EH (cell line): Measurements from ENCODE around the gene PGAP2.
A peak's percentile ranks its signal among the peaks of the same experiment; 100 is the strongest.

ENCODE experiments used
- DNase-seq: peaks from one replicate; pipeline ENCODE4 v3.0.0-alpha.2; 2015; ENCODE audit warnings: low read depth

The PGAP2 gene

DNA sequence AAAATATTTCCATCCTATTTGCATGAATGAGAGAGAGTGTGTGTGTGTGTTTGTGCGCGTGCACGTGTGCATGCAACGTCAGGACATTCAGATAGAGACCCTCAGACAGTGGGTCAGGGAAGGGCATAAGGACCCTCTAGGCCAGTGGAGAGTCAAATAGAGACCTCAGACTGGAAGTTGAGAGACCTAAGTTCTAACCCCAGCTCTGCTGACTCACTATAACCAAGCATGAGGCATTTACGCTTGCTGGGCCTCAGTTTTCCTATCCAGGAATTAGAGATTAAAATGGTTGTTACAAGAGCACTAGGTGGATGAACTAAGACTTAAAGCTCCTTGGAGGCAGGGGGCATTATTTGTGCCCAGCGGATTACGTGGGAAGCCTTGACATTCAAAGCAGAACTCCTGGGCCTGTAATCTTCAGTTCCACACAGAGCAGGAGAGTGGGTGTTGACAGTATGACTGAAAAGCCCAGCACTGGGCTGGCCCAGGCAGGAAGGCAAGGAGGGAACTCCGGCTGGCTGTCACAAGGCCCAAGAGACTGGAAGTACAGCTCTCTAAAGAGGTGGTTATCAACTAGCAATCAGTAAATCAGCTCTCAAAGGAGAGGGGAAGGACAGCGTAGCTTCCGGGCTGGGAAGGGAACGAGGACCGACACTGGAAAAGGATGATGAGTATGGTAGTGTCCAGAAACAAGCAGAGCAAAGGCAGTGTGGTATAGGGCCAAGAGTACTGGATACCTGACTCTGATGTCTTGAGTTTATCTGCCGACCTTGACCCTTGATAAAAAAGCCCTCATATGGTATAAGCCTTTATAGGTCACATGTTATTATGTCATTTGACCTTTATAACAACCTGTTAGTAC lies 23.2 kb downstream of the PGAP2 start:
- DNase-seq: no peak

GRCh38 chr11:3832816-3833215 lies 24.5 kb downstream of the PGAP2 start:
- no peak for DNase-seq

DNA sequence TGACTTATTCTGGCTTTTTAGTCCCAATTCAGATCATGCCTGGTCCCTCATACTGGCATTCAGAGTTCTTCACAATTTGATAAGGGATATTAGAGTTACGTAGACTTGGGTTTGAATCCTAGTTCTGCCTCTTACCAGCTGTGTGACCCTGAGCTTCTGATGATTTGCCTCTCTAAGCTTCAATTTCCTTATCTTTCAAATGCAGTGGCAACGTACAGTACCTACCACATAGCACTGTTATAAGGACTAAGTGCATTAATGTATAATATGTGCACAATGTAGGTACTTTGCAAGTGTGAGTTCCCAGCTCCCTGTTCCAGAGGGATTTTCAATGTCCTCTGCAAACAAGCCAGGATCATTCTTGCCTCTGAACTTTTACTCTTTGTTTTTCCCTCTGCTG lies 25.1 kb downstream of the PGAP2 start:
- DNase-seq: no peak

DNA sequence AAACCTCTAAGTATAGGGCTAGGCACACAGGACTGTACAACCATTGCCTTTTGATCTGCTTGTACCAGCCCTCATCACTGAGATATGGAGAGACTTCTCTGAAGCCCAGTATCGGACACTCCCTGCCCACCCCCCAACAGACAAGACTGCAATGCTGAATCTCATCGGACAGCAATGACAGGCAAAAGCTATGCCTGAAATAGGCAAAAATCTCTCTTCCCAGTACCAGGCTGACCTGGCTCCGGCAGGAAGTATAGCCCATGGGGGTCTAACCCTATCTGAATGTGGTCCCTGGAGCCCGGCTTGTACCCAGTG lies 25.9 kb downstream of the PGAP2 start:
- no peak for DNase-seq

DNA sequence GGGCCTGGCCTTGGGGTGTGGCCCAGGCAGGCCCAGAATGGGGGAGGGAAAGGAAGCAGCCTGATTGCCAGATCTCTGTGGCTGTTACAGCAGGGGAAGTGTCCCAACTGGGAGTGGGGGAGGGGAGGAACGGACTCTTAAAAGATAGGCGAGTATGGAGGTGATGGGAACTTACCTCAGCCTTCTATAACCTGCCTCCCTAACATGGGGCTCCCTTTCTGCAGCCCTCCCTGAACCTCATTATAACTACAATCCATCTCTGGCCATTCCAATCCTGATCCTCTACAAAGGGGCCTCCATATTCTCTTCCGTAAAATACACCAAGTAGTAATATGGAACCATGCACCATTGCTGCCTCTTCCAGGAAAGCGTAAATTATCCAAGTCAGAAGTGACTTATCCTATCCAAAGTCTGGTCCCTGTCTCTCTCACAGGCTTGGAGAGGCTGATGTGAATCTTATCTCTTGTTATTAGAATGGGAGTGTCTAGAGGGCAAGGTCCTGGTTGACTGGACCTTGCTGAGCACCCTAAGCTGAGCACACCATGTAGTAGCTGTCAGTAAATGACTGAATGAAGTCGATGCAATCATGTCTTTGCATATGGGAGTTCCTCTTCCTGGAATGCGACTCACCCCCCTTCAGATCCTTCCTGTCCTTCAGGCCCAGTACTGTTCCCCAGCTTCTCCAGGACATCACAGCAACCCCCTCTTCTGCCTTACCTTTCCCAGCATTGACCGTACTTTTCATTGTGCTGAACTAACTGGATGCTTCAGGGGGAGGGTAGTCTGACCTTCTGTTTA lies 26.5 kb downstream of the PGAP2 start:
- peak; percentile 43 for DNase-seq

DNA sequence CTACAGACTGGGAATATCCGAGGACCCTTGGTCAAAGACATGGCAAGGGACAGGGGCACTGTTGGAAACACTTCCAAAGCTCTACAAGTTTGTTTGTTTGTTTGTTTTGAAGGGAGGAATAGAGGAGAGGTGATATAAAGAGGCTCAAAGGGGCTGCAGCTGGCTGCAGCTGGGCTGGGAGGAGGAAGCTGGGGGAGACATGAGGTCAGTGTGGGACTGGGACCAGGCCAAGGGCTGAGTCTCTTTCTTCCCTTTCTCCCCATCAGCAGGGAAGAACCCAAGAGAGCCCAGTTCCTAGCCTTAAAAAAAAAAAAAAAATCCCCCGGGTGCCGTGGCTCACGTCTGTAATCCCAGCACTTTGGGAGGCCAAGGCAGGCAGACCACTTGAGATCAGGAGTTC lies 27.4 kb downstream of the PGAP2 start:
- DNase-seq: no peak

DNA sequence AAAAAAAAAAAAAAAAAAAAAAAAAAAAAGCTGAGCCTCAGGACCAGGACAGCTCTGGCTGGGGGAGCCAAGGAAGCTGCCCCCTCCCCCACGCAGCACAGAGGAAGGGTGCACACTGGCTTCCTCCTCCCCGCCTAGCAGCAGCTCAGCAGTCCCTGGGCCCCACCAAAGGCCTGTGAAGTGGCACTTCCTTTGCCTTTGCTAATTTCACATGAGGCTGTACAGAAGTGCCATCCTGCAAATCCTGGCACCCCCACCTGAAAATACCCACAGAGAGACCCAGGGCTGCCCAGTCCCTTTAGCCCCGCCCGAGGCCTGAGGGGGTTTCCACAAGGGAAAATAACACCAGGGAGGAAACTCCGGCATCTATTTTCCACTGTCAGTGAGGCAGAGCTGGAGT lies 28.5 kb downstream of the PGAP2 start:
- no peak for DNase-seq

- peak; percentile 53 for DNase-seq
Observed at GRCh38 chr11:3837793-3838192, 29.4 kb downstream of the PGAP2 start.

- no peak for DNase-seq
Observed at GRCh38 chr11:3838504-3838903, 30.1 kb downstream of the PGAP2 start.

GRCh38 chr11:3840004-3840869 lies 31.9 kb downstream of the PGAP2 start:
- DNase-seq: no peak

- DNase-seq: peak; percentile 88
Observed at GRCh38 chr11:3840870-3841425, 32.6 kb downstream of the PGAP2 start, which contains the start of gene RHOG. RHOG (minus strand) TSS chr11:3840959; CDS start chr11:3828138, 12,821 bp downstream.

DNA sequence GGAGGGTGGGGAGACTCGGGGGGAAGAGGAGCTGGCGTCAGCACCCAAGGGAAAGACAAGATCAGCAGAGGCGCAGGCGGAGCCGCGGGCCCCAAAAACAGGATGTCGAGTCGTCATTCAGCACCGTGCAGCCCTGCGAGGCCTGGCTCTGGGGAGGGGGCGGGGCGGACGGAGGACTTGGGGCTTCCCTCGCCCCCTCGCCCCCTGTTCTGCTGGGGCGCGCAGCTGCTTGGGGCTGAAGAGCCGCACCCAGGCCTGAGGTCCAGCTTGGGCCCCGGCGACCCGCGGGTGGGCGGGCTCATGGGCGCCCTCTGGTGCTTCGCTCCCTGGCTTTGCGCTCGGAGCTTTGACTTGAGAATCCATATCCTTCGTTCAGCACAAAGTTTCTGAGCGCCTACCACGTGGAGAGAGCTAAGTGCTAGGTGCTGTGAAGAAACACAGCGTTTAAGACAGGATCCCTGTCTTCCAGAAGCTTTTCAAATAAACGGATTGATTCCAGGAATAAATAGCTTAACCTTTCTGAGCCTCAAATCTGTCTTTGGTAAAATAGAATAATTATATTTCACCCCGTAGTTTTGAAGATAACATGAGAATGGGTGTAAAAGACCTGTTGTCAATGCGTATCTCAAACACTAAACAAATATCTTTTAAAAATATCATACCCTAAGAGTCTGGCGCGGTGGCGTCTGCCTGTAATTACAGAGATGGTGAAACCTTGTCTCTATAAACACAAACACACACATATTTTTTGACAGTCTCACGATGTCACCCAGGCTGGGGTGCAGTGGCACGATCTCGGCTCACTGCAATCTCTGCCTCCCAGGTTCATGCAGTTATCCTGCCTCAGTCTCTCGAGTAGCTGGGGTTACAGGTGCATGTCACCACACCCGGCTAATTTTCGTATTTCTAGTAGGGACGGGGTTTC lies 33.3 kb downstream of the PGAP2 start:
- peak; percentile 85 for DNase-seq

DNA sequence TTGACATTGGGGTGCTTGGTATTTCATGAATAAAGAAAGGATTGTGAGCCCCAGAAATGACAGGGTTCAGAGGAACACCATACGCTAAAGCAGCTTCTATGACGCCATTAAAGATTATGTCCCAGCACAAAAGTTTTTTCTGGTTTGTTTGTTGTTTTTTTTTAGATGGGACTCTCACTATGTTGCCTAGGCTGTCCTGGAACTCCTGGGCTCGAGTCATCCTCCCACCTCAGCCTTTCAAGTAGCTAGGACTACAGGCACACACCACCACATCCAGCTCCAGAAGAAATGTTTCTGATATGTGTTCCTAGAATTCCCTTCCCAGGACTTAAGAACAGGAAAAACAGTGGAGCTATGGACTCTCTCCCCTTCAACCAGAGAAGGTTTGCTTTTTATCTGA lies 35.0 kb downstream of the PGAP2 start:
- DNase-seq: no peak

DNA sequence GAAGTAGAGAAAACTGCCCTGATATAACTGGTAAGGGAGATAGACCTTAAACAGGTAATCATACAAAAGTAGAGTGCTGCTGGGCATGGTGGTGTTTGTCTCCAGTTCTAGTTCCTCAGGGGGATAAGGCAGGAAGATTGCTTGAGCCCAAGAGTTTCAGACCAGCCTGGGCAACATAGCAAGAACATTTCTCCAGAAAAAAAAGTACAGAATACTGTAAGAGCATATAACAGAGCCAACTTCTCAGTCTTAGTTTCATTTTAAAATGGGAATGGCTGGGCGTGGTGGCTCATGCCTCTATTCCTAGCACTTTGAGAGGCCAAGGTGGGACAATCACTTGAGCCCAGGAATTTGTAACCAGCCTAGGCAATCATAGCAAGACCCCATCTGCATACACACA lies 36.9 kb downstream of the PGAP2 start:
- no peak for DNase-seq

DNA sequence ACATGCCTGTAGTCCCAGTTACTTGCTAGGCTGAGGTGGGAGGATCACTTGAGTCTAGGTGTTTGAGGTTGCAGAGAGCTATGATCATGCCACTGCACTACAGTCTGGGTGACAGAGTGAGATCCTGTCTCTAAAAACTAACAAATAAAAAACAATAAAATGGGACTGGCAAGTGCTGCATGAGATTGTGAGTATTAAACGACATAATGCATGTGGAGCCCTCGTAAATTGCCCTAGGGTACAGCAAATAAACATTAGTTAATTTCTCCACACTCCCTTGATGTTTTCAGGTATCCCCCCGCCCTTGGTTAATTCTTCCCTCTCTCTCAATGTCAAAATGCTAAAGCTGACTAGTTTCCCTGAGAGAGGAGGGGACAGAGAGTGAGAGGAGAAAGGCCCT lies 37.3 kb downstream of the PGAP2 start:
- DNase-seq: no peak

- DNase-seq: peak; percentile 53
Observed at GRCh38 chr11:3849297-3849874, 41.0 kb downstream of the PGAP2 start.

DNA sequence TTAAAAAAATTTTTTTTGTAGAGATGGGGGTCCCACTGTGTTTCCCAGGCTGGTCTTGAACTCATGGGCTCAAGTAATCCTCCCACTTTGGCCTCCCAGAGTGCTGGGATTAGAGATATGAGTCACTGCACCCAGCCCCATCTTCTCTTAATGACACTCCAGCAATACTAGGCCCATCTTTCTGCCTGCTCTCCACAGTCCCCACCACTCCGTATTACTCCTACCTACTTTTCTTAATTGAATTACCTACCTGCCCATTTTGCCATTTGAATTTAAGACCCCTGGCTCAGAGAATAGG lies 45.1 kb downstream of the PGAP2 start:
- no peak for DNase-seq

DNA sequence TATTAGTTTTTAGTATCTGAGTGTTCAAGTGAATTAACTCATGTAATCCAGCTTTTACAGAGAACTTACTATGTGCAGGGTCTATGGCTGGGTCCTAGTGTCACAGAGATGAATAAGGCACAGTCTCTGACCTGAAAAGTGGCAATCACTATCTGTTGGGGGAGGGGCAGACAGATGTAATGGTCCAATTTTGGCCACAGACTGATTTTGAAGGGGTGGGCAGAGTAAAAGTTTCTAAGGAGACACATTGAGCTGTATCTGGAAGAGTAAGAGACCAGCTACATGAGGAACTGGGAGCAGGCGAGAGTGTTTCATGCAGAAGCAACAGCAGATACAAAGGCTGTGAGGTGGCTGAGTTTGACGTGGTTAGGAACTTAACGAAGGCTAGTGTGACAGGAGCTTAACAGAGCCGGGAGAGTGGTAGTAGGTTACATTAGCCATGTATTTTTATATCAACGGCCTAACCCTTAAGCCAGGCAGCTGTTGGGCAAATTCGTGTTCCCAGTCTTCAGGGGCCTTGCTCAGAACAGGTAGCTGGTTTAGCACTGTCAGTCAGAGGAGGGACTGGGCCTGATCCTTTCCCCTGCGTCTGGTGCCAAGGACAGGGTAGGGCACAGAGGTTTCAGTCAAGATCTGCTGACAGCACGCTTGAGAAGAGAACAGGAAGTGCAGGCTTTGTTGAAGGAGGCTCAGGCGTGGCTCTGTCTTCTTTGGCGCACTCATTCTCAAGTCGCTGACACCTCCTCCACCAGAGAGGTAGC lies 45.7 kb downstream of the PGAP2 start:
- no peak for DNase-seq

DNA sequence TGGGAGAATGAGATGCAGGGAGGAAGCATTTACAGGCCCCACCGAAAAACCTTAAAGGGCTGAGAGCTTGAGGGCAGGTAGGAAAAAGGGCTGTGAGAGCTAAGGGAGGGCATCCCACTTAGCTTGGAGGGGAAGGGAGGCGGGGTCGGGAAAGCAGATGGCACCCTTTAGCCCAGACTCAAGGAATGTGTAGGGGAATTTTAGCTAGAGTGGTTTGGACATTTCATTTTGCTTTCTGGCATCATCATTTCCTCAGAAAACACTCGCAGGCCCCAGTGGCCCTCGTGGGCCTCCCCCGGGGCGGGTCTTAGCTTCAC lies 46.3 kb downstream of the PGAP2 start:
- no peak for DNase-seq
